Spleen (tissue), 13 donors: Measurements from ENCODE around the gene SPEM1. TPM values are rescaled to one million over a fixed set of nuclear protein-coding genes. Genes with fewer than 3 reads are reported as not detected.

Experiments
- DNase-seq: peaks from one replicate; pipeline ENCODE4 v3.0.0-alpha.2; 2020
- H3K27ac ChIP-seq, 8 donors: fragments of 200-600 bp; sonication (generic) in 7 of 8; 1 replicate in 4 of 8; 2 replicates in 4 of 8; pipeline versions ENCODE4 v1.5.0 to v1.8.0; 2016 to 2021; ENCODE audit warnings: inconsistent platforms in 4 of 8, mild to moderate bottlenecking in 4 of 8, moderate library complexity in 1 of 8
- H3K27me3 ChIP-seq, 7 donors: fragments of 200-600 bp; sonication (generic) in 6 of 7; replicated peaks in 1 of 7; 1 replicate in 4 of 7; 2 replicates in 3 of 7; pipeline versions ENCODE4 v1.5.0 to v1.8.0; 2016 to 2021; ENCODE audit warnings: inconsistent platforms in 3 of 7, mild to moderate bottlenecking in 1 of 7
- H3K36me3 ChIP-seq, 6 donors: fragments of 200-600 bp; sonication (generic) in 5 of 6; 1 replicate in 4 of 6; 2 replicates in 2 of 6; pipeline versions ENCODE4 v1.5.0 to v1.8.0; 2016 to 2021; ENCODE audit warnings: inconsistent platforms in 2 of 6
- H3K4me1 ChIP-seq, 6 donors: fragments of 200-600 bp; sonication (generic) in 5 of 6; 1 replicate in 3 of 6; 2 replicates in 3 of 6; pipeline versions ENCODE4 v1.5.0 to v1.8.0; 2016 to 2021; ENCODE audit warnings: inconsistent platforms in 3 of 6
- H3K4me3 ChIP-seq, 8 donors: fragments of 200-600 bp; sonication (generic) in 7 of 8; 1 replicate in 4 of 8; 2 replicates in 4 of 8; pipeline versions ENCODE4 v1.5.0 to v1.8.0; 2016 to 2021; ENCODE audit warnings: inconsistent platforms in 4 of 8, mild to moderate bottlenecking in 4 of 8, moderate library complexity in 2 of 8
- H3K9me3 ChIP-seq, 8 donors: fragments of 200-600 bp; sonication (generic) in 7 of 8; 1 replicate in 4 of 8; 2 replicates in 4 of 8; pipeline versions ENCODE4 v1.5.0 to v1.8.0; 2016 to 2021; ENCODE audit warnings: inconsistent platforms in 4 of 8
- POLR2A ChIP-seq, 3 donors: fragments of 450-650 bp; IDR thresholded peaks; one replicate each; pipeline ENCODE4 v1.5.1; 2017; ENCODE audit warnings: antibody characterized with exemption in 3 of 3, mild to moderate bottlenecking in 1 of 3
- POLR2AphosphoS5 ChIP-seq, 3 donors: sonication (generic); formaldehyde crosslinking; IDR thresholded peaks; one replicate each; pipeline ENCODE4 v1.5.1; 2017; ENCODE audit warnings: antibody characterized with exemption in 3 of 3
- WGBS, 5 donors: extraction: QIAGEN DNeasy Blood & Tissue Kit in 3 of 5; methylation state at CpG; one replicate each; pipeline versions ENCODE4 v1.1.5 to v1.1.7; 2013 to 2018; 5-methylcytosine and 5-hydroxymethylcytosine counted together
- intact Hi-C: fragments of 100-400 bp; cut with DNase I; formaldehyde crosslinking; loops from one replicate; pipeline ENCODE4 v1.15.0; 2023; ENCODE audit warnings: low total_unique reads
- long read RNA-seq, 2 donors: transcript quantifications; one replicate each; lab custom pipeline, GENCODE V29; 2026
- polyA plus RNA-seq, 3 donors: library from polyadenylated mRNA; stranded (reverse); fragments of 200-250 nt; gene quantifications; one replicate each; pipeline ENCODE4 v1.2.1, GENCODE V29; 2013
- total RNA-seq, 7 donors: library from RNA; depleted of rRNA in 3 of 7; stranded (reverse); fragments of >200 nt in 3 of 7; fragmentation: NEBNext Ultra II Directional in 4 of 7; extraction: Animal tissue kit (Norgen Biotek cat#: 25700) in 4 of 7; gene quantifications; one replicate each; pipeline versions ENCODE4 v1.1.0 to v1.2.1, GENCODE V29; 2016 to 2021
- TF ChIP-seq, protein P1 (sequence below), 11 experiments: fragments of 200-600 bp in 7 of 11; fragments of 450-650 bp in 4 of 11; sonication (generic) in 4 of 11; IDR thresholded peaks in 8 of 11; conservative IDR thresholded peaks in 3 of 11; 1 replicate in 7 of 11; 2 replicates in 4 of 11; pipeline versions ENCODE4 v1.4.0 to v1.8.0; 2016 to 2021; ENCODE audit warnings: antibody characterized with exemption in 11 of 11, inconsistent platforms in 4 of 11, mild to moderate bottlenecking in 1 of 11
- donor health status: healthy with polysubstance abuse.
- donor health status: DM: no; HTN: no; CAD: no; lungs with moderate emphysema.
- donor health status: DM: no; HTN: no; CAD: no.
- donor health status: Bipolar disorder and iron deficiency.
- donor health status: healthy.
- donor health status: DM: no; HTN: no; CAD: no.
- donor health status: DM: yes; HTN: yes; CAD: no.

The SPEM1 gene, protein sequence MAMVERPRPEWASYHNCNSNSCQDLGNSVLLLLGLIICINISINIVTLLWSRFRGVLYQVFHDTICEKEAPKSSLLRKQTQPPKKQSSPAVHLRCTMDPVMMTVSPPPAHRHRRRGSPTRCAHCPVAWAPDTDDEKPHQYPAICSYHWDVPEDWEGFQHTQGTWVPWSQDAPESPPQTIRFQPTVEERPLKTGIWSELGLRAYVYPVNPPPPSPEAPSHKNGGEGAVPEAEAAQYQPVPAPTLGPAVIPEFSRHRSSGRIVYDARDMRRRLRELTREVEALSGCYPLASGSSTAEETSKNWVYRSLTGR
- total RNA-seq (not detected), polyA plus RNA-seq (not detected)
- long read RNA-seq, donor 1: 0 reads
- long read RNA-seq, donor 2: 0 reads

DNA sequence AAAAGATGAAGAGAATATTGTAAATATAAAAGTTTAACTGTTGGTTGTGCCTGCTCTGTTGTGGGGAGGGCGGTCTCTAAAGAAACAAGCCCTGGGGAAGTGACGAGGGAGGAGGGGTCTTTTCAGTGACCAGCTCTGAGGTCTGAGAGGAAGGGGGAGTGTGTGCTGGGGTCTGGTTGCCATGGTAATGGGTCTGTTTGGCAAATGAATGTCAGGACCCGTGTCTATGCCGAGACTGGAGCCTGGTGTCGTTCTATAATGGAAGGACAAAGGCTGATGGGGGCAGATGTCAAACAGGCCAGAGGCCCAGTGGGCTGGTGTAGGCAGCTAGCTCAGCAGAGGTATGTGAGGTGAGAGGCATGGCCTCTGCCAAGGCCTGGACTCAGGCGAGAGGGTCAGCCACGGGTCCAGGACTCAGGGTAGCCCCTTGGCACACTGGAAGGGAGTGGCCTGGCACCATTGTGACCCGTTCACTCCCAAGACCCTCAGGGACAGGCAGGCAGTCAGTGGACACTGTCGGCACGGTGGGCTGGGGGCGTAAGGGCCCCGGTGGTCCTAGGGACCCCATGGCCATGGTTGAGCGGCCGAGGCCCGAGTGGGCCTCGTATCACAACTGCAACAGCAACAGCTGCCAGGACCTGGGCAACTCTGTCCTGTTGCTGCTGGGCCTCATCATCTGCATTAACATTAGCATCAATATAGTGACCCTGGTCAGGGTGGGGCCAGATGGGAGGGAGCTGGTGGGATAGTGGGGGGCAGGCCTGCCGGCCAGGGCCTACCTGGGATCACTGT lies at the start of gene SPEM1:
Gene SPEM1 (plus strand): TSS at position 506 of the 792 bp plus-strand sequence. CDS start 61 bp downstream, at position 567.
- TF ChIP-seq POLR2AphosphoS5 (IDR thresholded peaks at IDR 0.05) (peak in 1 of 3 donors; percentile 21), POLR2A (IDR thresholded peaks at IDR 0.05) (no peak)
- TF ChIP-seq, protein P1, sequence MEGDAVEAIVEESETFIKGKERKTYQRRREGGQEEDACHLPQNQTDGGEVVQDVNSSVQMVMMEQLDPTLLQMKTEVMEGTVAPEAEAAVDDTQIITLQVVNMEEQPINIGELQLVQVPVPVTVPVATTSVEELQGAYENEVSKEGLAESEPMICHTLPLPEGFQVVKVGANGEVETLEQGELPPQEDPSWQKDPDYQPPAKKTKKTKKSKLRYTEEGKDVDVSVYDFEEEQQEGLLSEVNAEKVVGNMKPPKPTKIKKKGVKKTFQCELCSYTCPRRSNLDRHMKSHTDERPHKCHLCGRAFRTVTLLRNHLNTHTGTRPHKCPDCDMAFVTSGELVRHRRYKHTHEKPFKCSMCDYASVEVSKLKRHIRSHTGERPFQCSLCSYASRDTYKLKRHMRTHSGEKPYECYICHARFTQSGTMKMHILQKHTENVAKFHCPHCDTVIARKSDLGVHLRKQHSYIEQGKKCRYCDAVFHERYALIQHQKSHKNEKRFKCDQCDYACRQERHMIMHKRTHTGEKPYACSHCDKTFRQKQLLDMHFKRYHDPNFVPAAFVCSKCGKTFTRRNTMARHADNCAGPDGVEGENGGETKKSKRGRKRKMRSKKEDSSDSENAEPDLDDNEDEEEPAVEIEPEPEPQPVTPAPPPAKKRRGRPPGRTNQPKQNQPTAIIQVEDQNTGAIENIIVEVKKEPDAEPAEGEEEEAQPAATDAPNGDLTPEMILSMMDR (IDR thresholded peaks at IDR 0.05 in 8 of 11, conservative IDR thresholded peaks at IDR 0.05 in 3 of 11): no peak
- no peak for DNase-seq
- intact Hi-C loops: no loop called here

GRCh38 chr17:7370853-7371252 lies 49.3 kb upstream of the SPEM1 start:
- WGBS, 5 donors: 84 to 92% (median 86%) methylated on average over 4 of the region's 4 CpGs
- H3K27me3 ChIP-seq: peaks cover 0 to 4% (median 0%) of the 10 kb centered on the region in 7 donors
- TF ChIP-seq, protein P1 (IDR thresholded peaks at IDR 0.05 in 8 of 11, conservative IDR thresholded peaks at IDR 0.05 in 3 of 11): no peak
- TF ChIP-seq POLR2AphosphoS5 (IDR thresholded peaks at IDR 0.05): no peak
- TF ChIP-seq POLR2A (IDR thresholded peaks at IDR 0.05): no peak
- H3K27ac ChIP-seq: no peak overlapping the region
- intact Hi-C loops: no loop called here
- DNase-seq: no peak
- H3K4me1 ChIP-seq: no peaks in the 10 kb centered on the region
- no peaks in the 10 kb centered on the region for H3K9me3 ChIP-seq
- no peak overlapping the region for H3K4me3 ChIP-seq
- no peaks in the 10 kb centered on the region for H3K36me3 ChIP-seq

More for the DNA sequence above, at the start of gene SPEM1:
- no peak within 1 kb of the TSS for H3K27ac ChIP-seq
- no peaks in the 10 kb centered on the region for H3K9me3 ChIP-seq
- H3K4me3 ChIP-seq: no peak within 1 kb of the TSS
- H3K27me3 ChIP-seq: no peaks in the 10 kb centered on the region
- H3K4me1 ChIP-seq: no peaks in the 10 kb centered on the region
- 64 to 83% (median 82%) methylated on average over 8 to 17 of the region's 17 CpGs for WGBS, 5 donors
- H3K36me3 ChIP-seq: peaks cover 0 to 7% (median 0%) of the 10 kb centered on the region in 6 donors

- no peak overlapping the region for H3K27ac ChIP-seq
- no peak for TF ChIP-seq POLR2AphosphoS5 (IDR thresholded peaks at IDR 0.05)
- TF ChIP-seq POLR2A (IDR thresholded peaks at IDR 0.05): no peak
- TF ChIP-seq, protein P1 (IDR thresholded peaks at IDR 0.05 in 8 of 11, conservative IDR thresholded peaks at IDR 0.05 in 3 of 11): no peak
- H3K9me3 ChIP-seq: peaks cover 0 to 6% (median 0%) of the 10 kb centered on the region in 8 donors
- no peak for DNase-seq
- H3K4me1 ChIP-seq: no peaks in the 10 kb centered on the region
- intact Hi-C loops: no loop called here
- H3K4me3 ChIP-seq: no peak overlapping the region
- 75 to 93% (median 88%) methylated on average over 2 of the region's 2 CpGs for WGBS, 5 donors
- no peaks in the 10 kb centered on the region for H3K36me3 ChIP-seq
- H3K27me3 ChIP-seq: peaks cover 0 to 13% (median 0%) of the 10 kb centered on the region in 7 donors
Observed at GRCh38 chr17:7374353-7374752, 45.8 kb upstream of the SPEM1 start.

- Histone ChIP-seq H3K4me1 (peaks cover 7 to 34% (median 26%) of the 10 kb centered on the region in 6 donors), H3K9me3 (peaks cover 0 to 6% (median 0%) of the 10 kb centered on the region in 8 donors), H3K27ac (no peak overlapping the region), H3K4me3 (no peak overlapping the region), H3K27me3 (peaks cover 0 to 55% (median 10%) of the 10 kb centered on the region in 7 donors), H3K36me3 (no peaks in the 10 kb centered on the region)
- no peak for DNase-seq
- TF ChIP-seq POLR2AphosphoS5 (IDR thresholded peaks at IDR 0.05): no peak
- TF ChIP-seq POLR2A (IDR thresholded peaks at IDR 0.05): no peak
- TF ChIP-seq, protein P1 (IDR thresholded peaks at IDR 0.05 in 8 of 11, conservative IDR thresholded peaks at IDR 0.05 in 3 of 11): no peak
- intact Hi-C loops: no loop called here
- 92 to 98% (median 97%) methylated on average over 3 of the region's 3 CpGs for WGBS, 5 donors
Observed at GRCh38 chr17:7379134-7379533, 41.0 kb upstream of the SPEM1 start.
